ENCODE measurements around the gene EPHB1.

GRCh38 chr3:134922866-134923265 lies 127.8 kb downstream of the EPHB1 start:
- TF ChIP-seq CTCF (IDR thresholded peaks at IDR 0.05) (no peak), EP300 (IDR thresholded peaks at IDR 0.05; ENCODE audit: low read depth) (no peak), POLR2AphosphoS5 (IDR thresholded peaks at IDR 0.05) (no peak)

Data from transverse colon (tissue), 4 donors.